NCI-H1417 (cell line): ENCODE data around the gene ROBO1.
A peak's percentile ranks its signal among the peaks of the same experiment; 100 is the strongest.

Experiments
- DNase-seq, 3 experiments: peaks; one replicate each; lab custom pipeline; 2025; lab: John Stamatoyannopoulos, UW

Gene ROBO1

DNA sequence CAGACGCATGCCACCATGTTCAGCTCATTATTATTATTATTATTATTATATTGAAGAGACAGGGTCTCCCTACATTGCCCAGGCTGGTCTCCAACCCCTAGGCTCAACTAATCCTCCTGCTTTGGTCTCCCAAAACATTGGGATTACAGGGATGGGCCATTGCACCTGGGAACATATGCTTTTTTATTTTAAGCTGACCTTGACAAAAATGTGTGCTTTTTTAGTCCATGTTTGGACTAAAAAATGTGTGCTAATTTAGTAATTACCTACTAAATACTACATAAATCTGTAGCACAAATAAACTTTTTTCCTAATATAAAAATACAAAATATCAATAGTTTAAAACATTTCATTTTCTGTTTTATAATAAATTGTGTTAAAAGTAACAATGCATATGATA is 693.2 kb downstream of the ROBO1 start:
- no peak for DNase-seq

GRCh38 chr3:79067734-79068133 is 700.1 kb downstream of the ROBO1 start:
- DNase-seq = no peak

- DNase-seq = no peak
Observed at GRCh38 chr3:79066481-79066880, 701.3 kb downstream of the ROBO1 start.

GRCh38 chr3:79063624-79064023 is 704.2 kb downstream of the ROBO1 start:
- DNase-seq = no peak

DNA sequence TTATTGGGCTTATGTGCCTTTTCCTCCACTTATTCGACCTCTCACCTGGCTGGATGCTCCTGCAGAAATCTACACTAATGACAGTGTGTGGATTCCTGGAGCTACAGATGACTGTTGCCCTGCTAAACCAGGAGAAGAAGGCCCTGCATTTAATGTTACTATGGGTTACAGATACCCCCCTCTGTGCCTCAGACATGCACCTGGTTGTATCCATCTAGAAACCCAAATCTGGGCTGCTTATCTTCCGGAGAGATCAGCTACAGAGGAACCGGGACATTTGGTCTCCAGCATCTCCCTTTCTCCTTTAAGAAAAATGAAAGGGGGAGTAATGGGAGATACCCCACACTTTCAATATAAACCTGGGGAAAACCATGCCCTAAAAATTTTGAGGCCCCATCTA is 710.0 kb downstream of the ROBO1 start:
- peak in 1 of 3 experiments; percentile 8 for DNase-seq

GRCh38 chr3:79056498-79056897 is 711.3 kb downstream of the ROBO1 start:
- DNase-seq = peak in 1 of 3 experiments; percentile 14

DNA sequence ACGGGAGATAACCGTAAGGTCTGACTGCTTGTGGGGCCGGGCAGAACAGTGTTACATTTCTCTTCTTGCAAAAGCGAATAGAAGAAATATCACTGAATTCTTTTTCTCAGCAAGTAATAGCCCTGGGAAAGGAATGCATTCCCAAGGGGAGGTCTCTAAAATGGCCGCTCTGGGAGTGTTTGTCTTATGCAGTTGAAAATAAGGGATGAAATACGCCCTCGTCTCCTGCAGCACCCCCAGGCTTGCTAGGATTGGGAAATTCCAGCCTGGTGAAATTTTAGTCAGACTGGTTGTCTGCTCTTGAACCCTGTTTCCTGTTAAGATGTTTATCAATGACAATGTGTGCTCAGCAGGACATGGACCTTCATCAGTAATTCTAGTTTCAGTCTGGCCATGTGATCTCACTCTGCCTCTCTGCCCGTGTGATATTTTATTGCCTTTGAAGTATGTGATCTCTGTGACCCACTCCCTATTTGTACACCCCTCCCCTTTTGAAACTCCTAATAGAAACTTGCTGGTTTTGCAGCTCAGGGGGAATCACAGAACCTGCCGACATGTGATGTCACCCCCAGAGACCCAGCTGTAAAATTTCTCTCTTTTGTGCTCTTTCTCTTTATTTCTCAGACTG is 715.6 kb downstream of the ROBO1 start:
- no peak for DNase-seq

- DNase-seq = no peak
Observed at GRCh38 chr3:79047581-79047980, 720.2 kb downstream of the ROBO1 start.

GRCh38 chr3:79041621-79042020 is 726.2 kb downstream of the ROBO1 start:
- no peak for DNase-seq

- no peak for DNase-seq
Observed at GRCh38 chr3:79040701-79041100, 727.1 kb downstream of the ROBO1 start.

GRCh38 chr3:79040091-79040490 is 727.7 kb downstream of the ROBO1 start:
- DNase-seq = no peak

- DNase-seq = no peak
Observed at GRCh38 chr3:79039192-79039591, 728.6 kb downstream of the ROBO1 start.

GRCh38 chr3:79038636-79039035 is 729.2 kb downstream of the ROBO1 start:
- no peak for DNase-seq

DNA sequence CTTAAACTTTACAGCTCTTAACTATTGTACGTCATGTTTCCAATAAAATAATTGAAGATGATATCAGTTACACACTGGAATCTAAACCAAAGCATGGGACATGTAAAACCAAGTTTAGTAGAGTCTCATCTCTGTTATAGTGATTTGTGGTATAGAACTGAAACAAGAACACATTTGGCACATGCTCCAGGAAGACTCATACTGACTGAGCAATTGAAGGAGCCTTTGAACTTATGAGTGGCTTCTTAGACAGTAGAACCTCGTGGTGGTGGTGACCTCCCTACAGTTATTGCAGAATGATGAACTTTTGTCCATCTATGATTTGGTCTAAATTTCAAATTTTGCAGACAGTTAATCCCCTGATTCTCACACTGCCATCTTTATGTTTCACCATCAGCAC is 729.7 kb downstream of the ROBO1 start:
- no peak for DNase-seq

DNA sequence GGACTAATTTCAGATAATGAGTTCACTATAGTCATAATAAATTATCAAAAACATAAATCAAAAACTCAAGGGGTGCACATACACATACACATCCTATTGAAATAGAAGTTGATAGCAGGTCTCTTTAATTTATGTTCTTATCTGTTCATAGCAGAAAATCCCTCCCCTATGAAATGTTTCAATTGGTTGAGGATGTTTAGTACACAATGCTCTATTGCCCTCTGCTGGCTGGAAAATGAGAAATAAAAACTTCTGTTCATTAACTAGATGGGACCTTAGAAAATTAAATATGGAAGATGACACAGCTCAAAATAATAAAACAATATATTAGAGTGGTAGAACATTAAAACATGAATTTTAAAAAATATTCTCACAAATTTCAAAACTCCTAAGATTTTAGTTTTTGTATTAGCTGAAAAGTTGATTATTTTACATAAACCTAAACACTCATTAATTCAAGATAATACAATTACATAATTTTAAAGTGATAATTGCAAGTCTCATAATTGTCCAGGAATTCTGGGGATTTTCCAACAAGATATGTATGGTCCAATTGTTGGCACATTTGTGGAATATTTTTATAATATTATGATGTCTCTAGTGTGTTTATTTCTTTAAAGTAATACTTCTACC is 735.0 kb downstream of the ROBO1 start:
- peak; percentile 29 to 78 (median 58) for DNase-seq

- no peak for DNase-seq
Observed at GRCh38 chr3:79030157-79030556, 737.6 kb downstream of the ROBO1 start.

DNA sequence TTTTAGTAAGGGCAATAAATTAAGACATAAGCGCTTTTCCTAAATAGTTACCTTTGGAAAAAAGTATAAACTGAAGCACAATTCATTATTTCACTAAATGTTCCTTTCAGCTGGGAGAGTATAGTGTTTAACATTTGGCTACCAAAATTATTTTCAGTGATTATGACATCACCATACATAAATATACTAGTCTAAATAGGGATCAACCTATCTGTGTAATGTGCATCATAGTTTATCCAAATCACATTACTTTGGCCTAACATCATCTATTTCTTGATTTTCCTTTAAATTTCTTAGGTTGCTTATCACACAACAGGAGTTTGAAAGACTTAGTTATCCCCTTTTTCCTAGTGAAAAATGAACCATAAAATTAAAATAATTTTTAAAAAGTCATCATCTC is 738.9 kb downstream of the ROBO1 start:
- no peak for DNase-seq

DNA sequence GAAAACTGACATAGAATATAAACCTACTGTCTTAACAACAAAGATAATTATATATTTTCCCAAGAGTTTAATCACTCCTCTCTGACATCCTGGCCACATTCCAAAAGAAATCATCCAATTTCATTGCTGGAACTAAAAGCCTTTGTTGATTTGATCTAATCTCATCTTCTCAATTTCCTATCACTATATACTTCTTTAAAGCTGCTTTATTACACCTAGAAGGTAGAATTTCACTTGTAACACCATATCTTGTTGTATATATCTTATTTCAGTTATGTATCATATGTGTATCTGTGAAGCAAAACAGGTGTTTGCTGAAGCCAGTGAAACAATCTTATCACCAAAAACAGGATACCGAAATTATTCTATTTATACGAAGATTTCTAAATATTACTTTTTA is 740.2 kb downstream of the ROBO1 start:
- peak in 1 of 3 experiments; percentile 81 for DNase-seq

GRCh38 chr3:79019924-79020173 is 747.9 kb downstream of the ROBO1 start:
- DNase-seq = no peak

DNA sequence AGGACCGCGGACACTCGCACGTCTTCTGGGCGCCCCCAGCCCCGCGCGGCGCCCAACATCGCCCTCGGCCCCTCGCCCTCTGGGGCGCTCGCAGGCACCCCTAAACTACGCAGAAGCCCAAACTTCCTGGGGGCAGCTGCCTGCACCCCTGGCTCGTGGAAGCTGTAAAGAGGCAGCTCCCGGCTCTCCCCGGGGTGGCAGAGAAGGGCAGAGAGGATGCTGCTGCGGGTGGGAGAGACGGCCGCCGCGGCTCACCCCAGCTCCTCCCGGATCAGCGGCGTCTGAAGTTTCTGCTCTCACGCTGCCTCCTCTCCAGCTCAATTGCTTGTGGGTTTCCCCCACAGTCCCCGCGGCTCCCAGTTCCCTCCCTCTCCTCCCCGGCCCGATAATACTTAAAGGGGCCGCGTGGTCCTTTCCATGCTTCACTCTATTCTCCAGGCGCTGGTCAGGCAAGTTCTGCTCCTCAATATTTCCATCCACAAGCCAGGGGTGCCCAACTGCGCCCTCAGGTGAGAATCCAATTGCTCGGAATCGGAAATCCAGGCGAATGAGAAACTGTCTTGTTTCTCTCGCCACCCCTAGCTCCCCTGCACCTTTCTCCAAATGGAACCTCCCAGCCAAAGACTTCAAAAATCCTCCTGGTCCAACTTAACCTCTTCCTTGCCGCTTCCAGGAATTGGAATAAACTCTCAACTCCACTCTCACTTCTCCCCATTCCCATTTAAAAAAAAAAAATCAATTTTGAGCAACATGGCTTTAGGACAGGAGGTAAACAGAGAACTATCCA is 748.5 kb downstream of the ROBO1 start:
- peak; percentile 79 to 93 (median 86) for DNase-seq

- peak; percentile 36 to 83 (median 74) for DNase-seq
Observed at GRCh38 chr3:79018671-79019136, 749.1 kb downstream of the ROBO1 start.

DNA sequence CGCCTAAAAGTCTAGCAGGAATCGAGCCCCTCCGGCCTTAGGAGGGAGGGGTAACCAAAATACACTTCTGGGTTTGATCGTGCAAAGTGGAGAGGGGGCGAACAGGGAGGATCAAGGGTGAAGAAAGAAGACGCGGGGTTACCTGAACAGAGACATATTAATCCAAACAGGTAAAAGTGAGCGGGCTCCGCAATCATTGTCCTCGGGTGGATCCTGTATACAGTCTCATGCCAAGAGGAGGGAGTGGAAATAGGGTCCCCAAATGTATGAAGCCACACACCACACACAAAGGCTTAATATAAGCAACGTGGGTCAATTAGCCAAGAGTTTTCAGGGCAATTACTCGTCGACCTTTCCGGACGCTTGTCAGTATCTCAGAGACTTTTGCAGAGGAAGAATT is 749.5 kb downstream of the ROBO1 start:
- no peak for DNase-seq
